HG03159 (cell line): ENCODE measurements around the gene BBX.

Experiments used
- ATAC-seq: cut with Tn5 transposase; IDR thresholded peaks from one replicate; pipeline ENCODE4 v1.9.1; 2021; ENCODE audit warnings: mild to moderate bottlenecking, moderate library complexity; ENCODE audit not compliant: unreplicated experiment

Gene BBX

DNA sequence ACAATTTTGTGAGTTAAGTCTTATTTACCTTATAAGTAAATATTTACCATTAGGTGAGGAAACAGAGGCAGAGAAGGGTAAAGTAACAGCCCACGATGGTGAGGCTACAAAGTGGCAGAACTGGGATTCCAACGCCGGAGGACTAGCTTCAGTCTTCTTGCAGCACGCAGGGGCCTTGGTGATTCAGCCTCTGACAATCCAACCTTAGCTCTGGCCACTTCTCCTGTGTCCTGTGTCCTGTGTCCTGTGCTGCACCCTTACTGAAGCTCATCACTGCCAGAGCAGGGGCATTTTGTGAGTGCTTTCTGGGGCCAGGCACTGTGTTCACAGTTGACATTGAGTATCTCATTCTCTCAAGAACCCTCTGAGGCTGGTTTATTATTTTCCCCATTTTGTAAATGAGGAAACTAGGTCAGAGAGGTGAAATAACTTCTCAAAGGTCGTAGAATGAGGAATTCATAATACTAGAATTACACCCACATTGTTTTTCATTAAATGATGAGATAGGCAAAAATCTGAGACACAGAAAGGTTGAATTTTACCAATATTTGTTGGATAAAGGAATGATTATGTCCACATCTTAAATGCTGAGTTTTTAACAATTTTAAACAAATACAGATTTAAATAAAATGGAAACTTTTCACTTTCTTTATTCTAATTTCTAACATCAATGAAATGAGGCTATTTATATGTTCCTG lies 215.9 kb downstream of the BBX start:
- ATAC-seq = no peak

DNA sequence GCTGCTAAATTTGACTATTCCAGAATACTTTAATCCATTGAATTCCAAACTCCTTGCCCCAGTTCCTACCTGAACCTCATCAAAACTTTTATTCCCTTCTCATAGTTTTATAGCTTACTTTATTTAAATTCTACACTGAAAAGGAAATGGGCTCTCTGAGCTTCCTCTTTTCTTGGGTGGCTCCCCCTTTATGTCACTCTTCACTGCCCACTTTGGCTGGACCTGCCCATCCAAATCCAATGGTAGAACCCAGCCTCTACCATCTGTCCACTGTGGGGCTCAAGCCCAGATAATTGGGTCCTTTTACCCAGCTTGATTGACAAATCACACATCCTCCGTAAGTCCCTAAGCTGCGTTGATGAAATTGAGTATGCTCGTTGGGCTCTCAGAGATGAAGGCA lies 216.5 kb downstream of the BBX start:
- ATAC-seq = no peak

DNA sequence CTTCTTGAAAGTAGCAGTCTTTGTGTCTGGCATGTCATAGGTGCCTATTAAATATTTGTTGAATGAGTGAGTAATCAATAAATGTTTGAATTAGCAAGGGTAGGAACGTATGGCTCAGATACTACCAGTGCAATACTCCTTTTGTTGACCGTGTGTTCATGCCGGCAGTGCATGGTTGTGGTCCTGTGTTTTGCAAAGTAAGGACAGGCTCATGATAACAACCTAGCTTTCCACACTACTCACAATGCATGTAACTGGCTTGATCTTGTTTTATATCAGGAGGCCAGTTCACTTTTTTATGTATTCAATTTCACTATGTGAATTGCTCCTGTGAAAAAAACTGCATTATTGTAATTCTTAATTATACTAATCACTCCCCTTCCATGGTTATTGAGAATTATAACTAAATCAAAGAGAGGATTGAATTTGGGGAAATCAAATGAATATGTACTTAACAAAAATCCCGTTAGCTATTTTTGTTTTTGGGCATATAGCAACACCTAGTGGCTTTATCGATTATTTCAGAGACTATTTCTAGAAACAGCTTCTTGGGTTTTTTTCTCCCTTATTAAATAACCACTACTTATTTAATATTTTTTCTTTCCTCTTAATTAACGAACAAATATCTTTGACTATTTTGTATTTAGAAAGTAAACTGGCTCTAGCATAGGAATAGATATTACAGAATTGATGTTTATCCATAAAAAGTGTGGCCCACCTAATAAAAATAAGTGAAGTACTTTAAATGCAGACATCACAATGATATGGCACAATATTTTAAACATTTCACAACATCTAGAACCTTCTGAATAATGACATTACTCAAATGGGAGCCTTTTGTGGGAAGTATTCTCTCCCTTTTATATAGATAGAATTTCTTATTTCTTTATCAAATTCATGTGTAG lies 218.5 kb downstream of the BBX start:
- ATAC-seq = no peak

DNA sequence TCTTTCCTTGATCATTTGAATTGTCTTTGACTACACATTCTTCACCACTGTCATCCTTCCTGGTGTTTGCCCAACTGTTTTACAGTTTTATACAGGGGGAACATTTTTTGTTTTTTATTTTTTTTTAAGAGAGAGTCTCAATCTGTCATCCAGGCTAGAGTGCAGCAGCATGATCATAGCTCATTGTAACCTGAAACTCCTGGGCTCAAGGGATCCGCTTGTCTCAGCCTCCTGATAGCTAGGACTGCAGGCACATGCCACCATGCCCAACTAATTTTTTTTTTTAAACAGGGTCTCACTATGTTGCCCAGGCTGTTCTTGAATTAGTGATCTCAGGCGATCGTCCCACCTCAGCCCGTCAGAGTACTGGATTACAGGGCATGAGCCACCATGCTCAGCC lies 222.6 kb downstream of the BBX start:
- no peak for ATAC-seq

DNA sequence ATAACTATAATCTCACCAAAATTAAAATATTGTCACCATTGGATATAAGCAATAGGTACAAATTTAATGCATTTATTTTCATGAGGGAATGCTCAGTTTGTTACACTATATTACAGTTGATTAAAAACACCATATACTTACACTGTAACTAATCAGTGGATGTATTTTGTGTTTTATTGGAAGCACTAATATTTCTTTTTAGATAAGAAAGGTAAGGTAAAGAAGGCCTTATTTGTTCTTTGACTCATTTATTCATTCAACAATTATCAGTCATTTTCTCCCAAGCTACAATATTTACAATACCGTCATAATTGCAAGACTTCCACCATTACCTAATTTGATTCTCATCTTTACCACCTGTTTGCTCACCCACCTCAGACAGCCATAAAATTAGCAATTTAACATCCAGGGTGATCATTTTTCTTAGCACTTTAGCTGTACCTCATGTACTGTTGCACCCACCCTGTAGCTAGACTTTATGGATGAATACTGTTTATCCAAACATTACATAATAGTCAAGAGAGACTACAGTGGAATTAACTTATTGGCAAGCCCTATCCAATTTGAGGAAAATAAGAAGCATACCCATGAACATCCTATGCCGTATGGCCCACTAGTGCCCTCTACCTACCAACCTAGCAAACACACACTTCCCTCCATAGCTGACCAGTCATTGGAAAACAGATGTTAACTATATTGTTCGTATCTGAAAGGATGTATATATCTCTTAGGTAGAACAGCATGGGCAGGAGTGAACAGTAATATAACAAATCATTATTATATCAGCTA lies 229.6 kb downstream of the BBX start:
- no peak for ATAC-seq

DNA sequence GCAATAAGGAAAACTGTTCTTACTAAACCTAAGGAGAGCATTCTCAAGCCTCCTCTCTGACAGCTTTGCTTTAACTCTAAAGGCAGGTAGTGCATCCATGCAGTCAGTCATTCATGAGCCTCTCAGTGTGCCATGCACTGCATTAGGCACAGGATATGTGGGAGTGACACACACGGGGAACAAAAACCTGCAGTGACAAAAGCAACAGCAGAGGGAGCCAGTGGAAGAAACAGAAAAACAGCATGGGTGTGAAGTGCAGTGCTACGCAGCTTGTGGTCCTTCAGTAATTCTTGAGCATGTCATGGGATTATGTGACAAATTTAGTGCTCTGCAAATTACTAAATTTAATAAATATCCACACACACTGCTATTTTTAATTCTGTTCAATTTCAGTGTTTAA lies 230.7 kb downstream of the BBX start:
- ATAC-seq = no peak

DNA sequence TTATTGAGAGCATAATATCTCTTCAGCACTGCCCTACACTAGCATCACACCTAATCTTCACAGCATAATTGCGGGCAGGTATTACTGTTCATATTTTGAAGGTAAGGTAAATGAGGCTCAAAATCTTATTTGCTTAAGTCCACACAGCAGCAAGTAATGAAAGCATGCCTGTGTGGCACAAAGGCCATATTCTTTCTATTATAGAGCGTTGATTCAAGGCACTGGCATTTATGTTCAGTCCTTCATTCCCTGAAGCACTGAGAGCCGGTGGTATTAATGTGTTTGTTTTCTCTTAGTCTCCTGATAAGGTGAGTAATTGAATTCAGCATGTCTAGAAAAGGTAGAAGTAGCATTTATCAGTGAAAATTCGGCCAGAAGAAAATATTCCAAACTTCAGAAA lies 231.2 kb downstream of the BBX start:
- no peak for ATAC-seq

DNA sequence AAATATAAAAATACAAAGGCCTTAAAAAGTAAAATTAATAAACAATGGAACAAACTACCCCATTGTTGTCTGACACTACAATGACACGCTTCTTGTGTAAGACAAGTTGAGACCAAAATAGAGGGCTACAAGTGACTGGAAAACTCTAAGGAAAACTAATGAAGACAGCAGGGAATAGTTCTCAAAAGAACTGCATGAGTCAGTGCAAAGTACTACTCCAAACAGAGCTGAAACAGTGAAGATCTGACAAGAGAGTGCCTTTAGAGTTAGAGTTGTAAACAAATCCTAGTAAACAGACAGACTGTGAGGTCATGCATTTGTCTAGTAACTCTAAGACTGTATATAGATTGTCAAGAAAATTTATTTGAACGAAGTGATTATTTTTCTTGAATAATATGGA lies 233.9 kb downstream of the BBX start:
- no peak for ATAC-seq

DNA sequence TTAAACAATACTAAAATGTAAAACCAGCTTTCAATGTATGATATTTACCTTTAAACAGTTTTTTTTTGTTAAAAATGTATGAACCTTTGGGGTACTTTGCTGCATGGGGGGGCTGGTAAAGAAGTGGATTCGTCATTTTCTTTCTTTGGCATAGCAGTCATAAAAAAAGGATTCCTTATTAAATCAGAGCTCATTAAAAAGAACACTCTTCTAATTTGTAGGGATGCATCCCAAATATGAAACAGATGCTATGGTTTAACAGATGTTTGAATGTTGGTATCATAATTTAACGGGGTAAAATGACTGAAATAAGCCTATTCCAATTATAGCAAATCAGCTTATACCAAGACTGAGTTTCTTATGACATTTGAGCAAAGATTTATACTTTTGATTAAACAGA lies 234.4 kb downstream of the BBX start:
- no peak for ATAC-seq

DNA sequence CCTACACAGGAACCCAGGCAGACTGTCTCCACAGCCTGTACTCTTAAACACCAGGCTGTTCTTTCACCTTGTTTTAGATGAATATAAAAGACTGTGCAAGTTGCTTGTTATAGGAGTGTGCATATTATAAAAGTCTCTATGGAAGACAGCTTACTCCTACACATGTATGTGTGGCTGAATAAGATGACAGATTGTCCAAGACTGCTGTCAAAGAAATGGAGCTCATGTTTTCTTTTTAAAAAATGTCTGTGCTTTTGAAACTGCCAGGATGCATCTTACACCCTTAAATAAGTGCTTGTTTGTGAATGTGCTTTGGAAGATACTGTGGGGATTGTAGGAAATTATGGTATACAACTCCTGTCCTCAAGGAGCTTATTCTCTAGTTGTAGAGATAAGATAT lies 237.4 kb downstream of the BBX start:
- no peak for ATAC-seq

DNA sequence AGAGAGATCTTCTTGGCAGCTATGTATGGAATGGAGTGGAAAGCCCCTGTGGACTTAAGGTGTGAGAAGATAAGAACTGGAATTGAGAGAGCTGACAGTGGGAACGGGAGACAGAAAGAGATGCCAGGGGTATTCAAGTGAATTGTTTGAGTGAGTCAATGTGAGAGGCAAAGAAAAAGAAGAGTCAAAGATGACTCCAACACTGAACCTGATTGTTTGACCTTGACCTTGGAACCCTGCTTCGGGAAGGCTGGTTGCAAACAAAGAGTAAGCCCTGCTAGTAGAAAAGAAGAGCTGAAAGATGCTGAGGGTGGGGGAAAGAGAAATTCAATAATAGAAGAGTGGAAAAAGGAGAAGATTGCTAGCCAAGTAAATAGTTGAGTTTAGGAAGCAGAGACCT lies 238.6 kb downstream of the BBX start:
- no peak for ATAC-seq

DNA sequence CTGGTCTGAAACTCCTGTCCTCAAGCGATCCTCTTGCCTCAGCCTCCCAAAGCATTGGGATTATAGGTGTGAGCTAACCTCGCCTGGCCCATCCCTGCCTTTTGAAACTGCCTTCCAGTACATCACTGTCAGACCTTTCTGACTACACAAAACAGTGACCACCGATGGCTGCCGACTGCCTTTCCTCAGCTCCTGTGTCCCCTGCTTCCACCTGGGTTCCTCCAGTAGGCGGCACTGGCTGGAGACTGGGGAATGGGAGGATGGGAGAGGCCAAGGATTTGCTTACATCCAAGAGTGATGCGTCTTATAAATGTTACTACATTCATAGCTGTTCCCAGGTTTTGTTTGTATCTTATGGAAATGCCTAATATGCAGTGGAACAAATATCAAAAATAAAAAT lies 242.8 kb downstream of the BBX start:
- no peak for ATAC-seq

DNA sequence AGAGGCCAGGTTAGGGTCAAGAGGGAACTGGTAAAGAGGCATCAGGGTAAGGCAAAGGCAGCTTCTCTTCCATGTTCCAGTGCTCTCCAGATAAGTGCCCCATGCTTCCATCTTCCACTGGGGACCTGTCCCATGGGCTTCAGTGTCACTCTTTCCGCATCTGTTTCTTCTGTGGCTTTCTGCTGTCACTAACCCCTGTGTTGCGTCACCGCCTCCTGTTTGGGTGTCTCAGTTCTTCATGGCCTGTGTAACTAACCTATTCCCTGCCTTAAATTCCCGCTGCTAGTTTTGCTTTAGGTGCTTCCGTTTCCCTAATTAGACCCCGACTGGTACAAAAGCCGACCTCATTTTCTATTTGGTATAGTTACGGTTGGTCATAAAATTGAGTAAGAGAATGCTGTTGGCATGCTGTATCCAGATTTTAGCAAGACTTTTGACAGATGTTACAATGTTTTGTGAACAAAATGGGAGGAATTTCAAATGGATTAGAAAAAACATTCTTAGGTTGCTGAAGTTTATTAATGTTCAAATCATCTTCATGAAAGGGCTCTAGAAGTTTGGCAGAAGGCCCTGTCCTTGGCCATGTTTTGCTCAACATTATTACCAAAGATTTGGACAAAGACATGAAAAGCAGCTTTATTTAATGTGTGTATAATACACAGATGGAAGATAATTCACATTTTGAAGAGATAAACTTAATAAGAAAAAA lies 245.3 kb downstream of the BBX start:
- no peak for ATAC-seq

DNA sequence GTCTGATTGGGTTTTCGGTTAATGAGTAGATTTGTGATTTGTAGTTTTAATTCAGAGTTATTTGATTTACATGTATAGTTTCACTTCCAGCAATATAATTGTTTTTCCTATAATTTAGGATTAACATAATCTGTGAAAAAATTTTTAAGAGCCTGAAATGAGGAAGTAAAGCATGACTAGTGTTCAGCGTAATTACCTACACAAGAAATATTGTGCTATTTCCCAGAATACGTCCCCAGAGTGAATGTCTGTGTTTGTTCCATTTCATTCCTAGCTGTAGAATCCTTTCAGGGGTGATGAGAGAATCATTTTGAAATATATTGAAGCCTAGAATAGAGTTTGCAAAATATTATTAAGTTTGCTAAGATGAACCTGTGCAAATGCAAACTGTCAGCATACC lies 247.1 kb downstream of the BBX start:
- no peak for ATAC-seq

DNA sequence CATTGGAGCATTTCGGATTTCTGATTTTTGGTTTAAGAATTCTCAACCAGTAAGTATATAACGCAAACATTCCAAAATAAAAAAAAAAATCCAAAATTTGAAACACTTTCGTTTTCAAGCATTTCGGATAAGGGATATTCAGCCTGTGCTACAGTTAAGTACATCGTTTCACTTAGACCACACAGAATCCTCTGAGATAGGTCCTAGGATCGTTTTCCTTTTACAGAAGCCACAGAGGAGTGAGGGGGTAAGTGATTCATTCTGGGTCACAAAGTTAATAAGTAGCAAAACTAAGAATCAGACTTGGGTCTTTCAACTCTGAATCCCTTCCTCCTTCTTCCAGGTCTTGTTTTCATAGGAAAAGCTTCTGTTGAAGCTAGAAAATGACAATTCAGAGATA lies 249.3 kb downstream of the BBX start:
- ATAC-seq = no peak

DNA sequence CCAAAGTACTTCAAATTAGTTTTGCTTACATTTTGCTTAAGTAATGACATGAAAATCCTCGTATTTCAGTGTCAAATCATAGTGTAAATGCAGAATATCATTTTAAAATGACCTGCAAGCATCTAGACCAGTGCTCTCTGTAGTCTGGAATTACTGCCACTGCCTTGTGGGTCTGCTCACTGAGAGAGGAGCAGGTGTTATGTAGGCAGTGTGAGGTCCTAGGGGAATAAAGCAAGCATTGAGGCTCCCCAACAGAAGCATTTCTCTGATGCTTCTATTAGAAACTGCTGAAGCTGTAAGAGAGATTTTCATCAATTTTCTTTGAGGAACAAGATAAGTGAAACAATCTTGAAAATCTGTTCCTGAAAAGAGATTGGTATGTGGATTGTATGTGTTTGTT lies 253.2 kb downstream of the BBX start:
- no peak for ATAC-seq

DNA sequence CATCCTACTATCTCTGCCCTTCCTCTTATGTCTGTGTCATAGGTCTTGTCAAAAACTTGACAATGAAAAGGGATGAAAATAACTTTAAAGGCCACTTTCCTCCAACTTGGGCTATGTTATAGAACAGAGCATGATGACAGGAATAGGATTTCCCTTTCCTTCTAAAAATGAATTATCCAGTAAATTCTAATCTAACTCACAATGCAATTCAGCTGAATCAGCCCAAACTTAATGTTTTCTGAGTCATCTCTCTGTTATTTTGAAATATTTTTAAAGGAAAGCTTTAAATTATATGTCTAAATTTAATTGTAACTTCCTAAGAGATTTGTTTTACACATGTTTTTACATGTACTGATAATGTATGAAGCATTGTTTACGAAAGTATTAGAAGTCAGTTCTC lies 258.5 kb downstream of the BBX start:
- ATAC-seq = no peak

DNA sequence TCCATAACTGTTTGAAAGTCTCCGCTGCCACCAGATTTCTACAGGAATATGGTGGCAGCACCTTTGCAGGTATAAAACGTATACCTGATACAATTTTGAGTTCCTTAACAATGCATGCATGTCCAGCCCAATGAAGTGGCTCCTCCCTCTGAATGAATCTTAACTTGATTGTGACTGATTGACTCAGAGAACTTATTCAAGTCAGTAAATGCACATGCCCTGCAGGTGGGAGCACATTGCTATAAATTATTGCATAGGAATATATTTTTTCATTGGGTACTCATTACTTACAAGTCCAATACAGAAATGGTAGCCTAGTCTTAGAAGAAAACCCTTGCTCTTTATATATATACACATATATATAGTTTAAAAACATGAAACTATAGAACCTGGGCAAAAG lies 259.3 kb downstream of the BBX start:
- no peak for ATAC-seq

DNA sequence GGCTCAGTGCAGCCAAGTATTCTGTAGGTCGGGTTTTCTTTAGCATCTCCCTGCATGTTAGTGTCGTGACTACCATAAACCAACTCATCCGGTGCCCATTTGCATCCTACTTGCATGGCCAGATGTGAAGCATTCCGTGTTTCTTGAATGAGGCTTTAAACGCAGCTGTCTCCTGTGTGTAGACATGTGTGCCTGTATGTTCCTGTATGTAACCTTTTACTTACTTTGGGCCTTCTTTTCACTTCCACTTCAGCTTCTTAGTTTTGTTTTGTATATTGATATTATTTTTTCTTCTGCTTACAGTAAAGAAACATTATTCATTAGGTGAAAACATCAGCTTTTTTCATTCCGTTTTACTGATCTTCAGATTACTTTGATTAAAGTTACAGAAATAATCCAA lies 267.9 kb downstream of the BBX start:
- ATAC-seq = no peak

DNA sequence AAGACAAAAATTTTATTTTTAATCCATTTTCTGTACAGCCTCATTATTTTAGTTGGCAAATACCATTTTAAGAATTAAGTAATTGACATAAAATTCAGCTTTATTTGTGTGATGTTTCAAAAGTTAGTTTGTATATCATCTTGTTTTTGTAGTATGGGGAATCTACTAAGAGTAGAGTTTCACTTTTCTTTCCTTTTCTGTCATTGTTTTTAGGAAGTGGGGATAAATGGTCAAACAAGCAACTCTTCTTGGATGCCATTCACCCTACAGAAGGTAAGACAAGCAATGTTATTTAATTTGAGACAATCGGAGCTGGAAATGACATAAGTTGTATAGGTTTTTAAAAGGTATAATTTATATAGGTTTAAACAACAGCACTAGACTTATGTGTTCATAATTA lies 268.3 kb downstream of the BBX start:
- ATAC-seq = no peak

DNA sequence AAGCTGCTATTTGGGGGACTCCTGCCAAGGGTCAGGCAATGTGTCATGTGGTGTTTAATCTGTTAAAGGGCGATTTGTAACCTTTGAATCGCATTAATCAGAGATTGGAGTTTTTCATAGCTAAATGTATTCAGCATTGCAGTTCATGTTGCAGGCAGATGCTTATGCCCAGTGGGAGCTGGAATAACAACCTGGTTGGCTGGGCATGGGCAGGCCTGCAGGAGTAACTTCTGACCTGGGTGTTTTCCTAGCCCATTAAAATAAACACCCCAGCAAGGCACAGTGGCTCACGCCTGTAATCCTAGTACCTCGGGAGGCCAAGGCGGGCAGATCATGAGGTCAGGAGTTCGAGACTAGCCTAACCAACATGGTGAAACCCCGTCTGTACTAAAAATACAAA lies 268.7 kb downstream of the BBX start:
- ATAC-seq = no peak
